ENCODE data around the gene NTSR1. TPM values are rescaled to one million over a fixed set of nuclear protein-coding genes. Genes with fewer than 3 reads are reported as not detected.

The NTSR1 gene
- total and polyA plus RNA-seq, 7 experiments from 2014 or later = 0.11 to 0.78 (median 0.14) TPM; not detected in 3

- ATAC-seq (no peak), DNase-seq (no peak)
- no peaks in the 10 kb centered on the region for H3K9me3 ChIP-seq (ENCODE audit: control insufficient read depth in 2 of 3, low read length in 3 of 3)
- no peaks in the 10 kb centered on the region for H3K4me1 ChIP-seq (ENCODE audit: control insufficient read depth in 2 of 2, insufficient read depth in 2 of 2, low read length in 2 of 2)
- no peak overlapping the region for H3K4me3 Mint-ChIP-seq
- no peak overlapping the region for H3K27ac ChIP-seq (ENCODE audit: low read depth, low read length)
- intact Hi-C loops (cut with micrococcal nuclease) = no loop called here
- H3K27me3 Mint-ChIP-seq = peaks cover 0 to 45% (median 7%) of the 10 kb centered on the region in 5 donors
- CTCF ChIA-PET = interaction anchor here (0.6 kb wide), 1 partner anchor 366 kb away, joined by 4 read pairs; no protein-coding TSS in a partner anchor
- H3K9me3 Mint-ChIP-seq = peaks cover 0 to 6% (median 0%) of the 10 kb centered on the region in 11 donors
- POLR2A ChIA-PET = interaction anchor here (2.0 kb wide), 1 partner anchor 14 kb away, joined by 5 read pairs; no protein-coding TSS in a partner anchor
- H3K4me3 ChIP-seq (ENCODE audit: low read length) = no peak overlapping the region
- no peaks in the 10 kb centered on the region for H3K36me3 Mint-ChIP-seq
- no peaks in the 10 kb centered on the region for H3K27me3 ChIP-seq (ENCODE audit: control insufficient read depth in 2 of 2, insufficient read depth in 2 of 2, low read length in 2 of 2)
- no peak overlapping the region for H3K27ac Mint-ChIP-seq
- peaks cover 0 to 11% (median 0%) of the 10 kb centered on the region in 7 donors for H3K4me1 Mint-ChIP-seq
- no peaks in the 10 kb centered on the region for H3K36me3 ChIP-seq (ENCODE audit: control insufficient read depth in 2 of 3, insufficient read depth in 3 of 3, low read length in 3 of 3)
Measured at GRCh38 chr20:62754122-62754990, 45.7 kb downstream of the NTSR1 start.

GRCh38 chr20:62754991-62755356 is 46.3 kb downstream of the NTSR1 start:
- ChIA-PET POLR2A (no interaction called here), CTCF (no interaction called here)
- H3K27me3 Mint-ChIP-seq = peaks cover 0 to 38% (median 7%) of the 10 kb centered on the region in 5 donors
- H3K27ac Mint-ChIP-seq = no peak overlapping the region
- Histone ChIP-seq H3K4me1 (ENCODE audit: control insufficient read depth in 2 of 2, insufficient read depth in 2 of 2, low read length in 2 of 2) (no peaks in the 10 kb centered on the region), H3K9me3 (ENCODE audit: control insufficient read depth in 2 of 3, low read length in 3 of 3) (no peaks in the 10 kb centered on the region), H3K36me3 (ENCODE audit: control insufficient read depth in 2 of 3, insufficient read depth in 3 of 3, low read length in 3 of 3) (no peaks in the 10 kb centered on the region), H3K27ac (ENCODE audit: low read depth, low read length) (no peak overlapping the region), H3K27me3 (ENCODE audit: control insufficient read depth in 2 of 2, insufficient read depth in 2 of 2, low read length in 2 of 2) (no peaks in the 10 kb centered on the region), H3K4me3 (ENCODE audit: low read length) (no peak overlapping the region)
- no peaks in the 10 kb centered on the region for H3K36me3 Mint-ChIP-seq
- H3K9me3 Mint-ChIP-seq = peaks cover 0 to 6% (median 0%) of the 10 kb centered on the region in 11 donors
- no peak overlapping the region for H3K4me3 Mint-ChIP-seq
- intact Hi-C loops (cut with micrococcal nuclease) = no loop called here
- DNase-seq (no peak), ATAC-seq (no peak)
- peaks cover 0 to 11% (median 0%) of the 10 kb centered on the region in 7 donors for H3K4me1 Mint-ChIP-seq

- intact Hi-C loops (cut with micrococcal nuclease) = no loop called here
- POLR2A ChIA-PET = no interaction called here
- H3K4me3 Mint-ChIP-seq = peak overlapping the region in 1 of 10 donors; percentile 23
- no peaks in the 10 kb centered on the region for H3K36me3 Mint-ChIP-seq
- Histone ChIP-seq H3K27me3 (ENCODE audit: control insufficient read depth in 2 of 2, insufficient read depth in 2 of 2, low read length in 2 of 2) (no peaks in the 10 kb centered on the region), H3K27ac (ENCODE audit: low read depth, low read length) (no peak overlapping the region), H3K4me3 (ENCODE audit: low read length) (no peak overlapping the region), H3K4me1 (ENCODE audit: control insufficient read depth in 2 of 2, insufficient read depth in 2 of 2, low read length in 2 of 2) (no peaks in the 10 kb centered on the region), H3K9me3 (ENCODE audit: control insufficient read depth in 2 of 3, low read length in 3 of 3) (no peaks in the 10 kb centered on the region), H3K36me3 (ENCODE audit: control insufficient read depth in 2 of 3, insufficient read depth in 3 of 3, low read length in 3 of 3) (no peaks in the 10 kb centered on the region)
- peaks cover 0 to 6% (median 0%) of the 10 kb centered on the region in 11 donors for H3K9me3 Mint-ChIP-seq
- DNase-seq (no peak), ATAC-seq (no peak)
- peaks cover 0 to 11% (median 0%) of the 10 kb centered on the region in 7 donors for H3K4me1 Mint-ChIP-seq
- no peak overlapping the region for H3K27ac Mint-ChIP-seq
- CTCF ChIA-PET = interaction anchor here (0.9 kb wide), 1 partner anchor 35 kb away, joined by 3 read pairs; no protein-coding TSS in a partner anchor
- H3K27me3 Mint-ChIP-seq = peaks cover 0 to 35% (median 4%) of the 10 kb centered on the region in 5 donors
Measured at GRCh38 chr20:62755817-62756724, 47.4 kb downstream of the NTSR1 start.

- ChIA-PET POLR2A (no interaction called here), CTCF (no interaction called here)
- ATAC-seq = no peak
- Mint-ChIP-seq H3K9me3 (peaks cover 0 to 5% (median 0%) of the 10 kb centered on the region in 11 donors), H3K36me3 (no peaks in the 10 kb centered on the region), H3K27ac (peak overlapping the region in 1 of 9 donors; percentile 91), H3K4me3 (no peak overlapping the region), H3K27me3 (peaks cover 0 to 26% (median 4%) of the 10 kb centered on the region in 5 donors), H3K4me1 (peaks cover 0 to 11% (median 0%) of the 10 kb centered on the region in 7 donors)
- intact Hi-C loops (cut with micrococcal nuclease) = no loop called here
- Histone ChIP-seq H3K9me3 (ENCODE audit: control insufficient read depth in 2 of 3, low read length in 3 of 3) (no peaks in the 10 kb centered on the region), H3K4me1 (ENCODE audit: control insufficient read depth in 2 of 2, insufficient read depth in 2 of 2, low read length in 2 of 2) (no peaks in the 10 kb centered on the region), H3K27ac (ENCODE audit: low read depth, low read length) (no peak overlapping the region), H3K4me3 (ENCODE audit: low read length) (no peak overlapping the region), H3K36me3 (ENCODE audit: control insufficient read depth in 2 of 3, insufficient read depth in 3 of 3, low read length in 3 of 3) (no peaks in the 10 kb centered on the region), H3K27me3 (ENCODE audit: control insufficient read depth in 2 of 2, insufficient read depth in 2 of 2, low read length in 2 of 2) (no peaks in the 10 kb centered on the region)
- no peak for DNase-seq
Measured at GRCh38 chr20:62758226-62758912, 49.7 kb downstream of the NTSR1 start.

GRCh38 chr20:62759981-62760431 is 51.4 kb downstream of the NTSR1 start:
- intact Hi-C loops (cut with micrococcal nuclease) = no loop called here
- H3K36me3 Mint-ChIP-seq = no peaks in the 10 kb centered on the region
- Histone ChIP-seq H3K4me1 (ENCODE audit: control insufficient read depth in 2 of 2, insufficient read depth in 2 of 2, low read length in 2 of 2) (no peaks in the 10 kb centered on the region), H3K9me3 (ENCODE audit: control insufficient read depth in 2 of 3, low read length in 3 of 3) (no peaks in the 10 kb centered on the region), H3K4me3 (ENCODE audit: low read length) (no peak overlapping the region), H3K27ac (ENCODE audit: low read depth, low read length) (no peak overlapping the region), H3K27me3 (ENCODE audit: control insufficient read depth in 2 of 2, insufficient read depth in 2 of 2, low read length in 2 of 2) (no peaks in the 10 kb centered on the region), H3K36me3 (ENCODE audit: control insufficient read depth in 2 of 3, insufficient read depth in 3 of 3, low read length in 3 of 3) (no peaks in the 10 kb centered on the region)
- no peak overlapping the region for H3K4me3 Mint-ChIP-seq
- no peak for DNase-seq
- peak overlapping the region in 1 of 9 donors; percentile 54 for H3K27ac Mint-ChIP-seq
- peaks cover 0 to 11% (median 0%) of the 10 kb centered on the region in 7 donors for H3K4me1 Mint-ChIP-seq
- CTCF ChIA-PET = no interaction called here
- peaks cover 0 to 22% (median 4%) of the 10 kb centered on the region in 5 donors for H3K27me3 Mint-ChIP-seq
- ATAC-seq = peak; percentile 68
- POLR2A ChIA-PET = no interaction called here
- H3K9me3 Mint-ChIP-seq = peaks cover 0 to 4% (median 0%) of the 10 kb centered on the region in 11 donors

GRCh38 chr20:62760471-62760855 is 51.8 kb downstream of the NTSR1 start:
- Mint-ChIP-seq H3K9me3 (peaks cover 0 to 4% (median 0%) of the 10 kb centered on the region in 11 donors), H3K4me1 (peaks cover 0 to 11% (median 0%) of the 10 kb centered on the region in 7 donors), H3K36me3 (no peaks in the 10 kb centered on the region), H3K27me3 (peaks cover 0 to 22% (median 4%) of the 10 kb centered on the region in 5 donors), H3K4me3 (no peak overlapping the region), H3K27ac (no peak overlapping the region)
- Histone ChIP-seq H3K27ac (ENCODE audit: low read depth, low read length) (no peak overlapping the region), H3K9me3 (ENCODE audit: control insufficient read depth in 2 of 3, low read length in 3 of 3) (no peaks in the 10 kb centered on the region), H3K27me3 (ENCODE audit: control insufficient read depth in 2 of 2, insufficient read depth in 2 of 2, low read length in 2 of 2) (no peaks in the 10 kb centered on the region), H3K4me1 (ENCODE audit: control insufficient read depth in 2 of 2, insufficient read depth in 2 of 2, low read length in 2 of 2) (no peaks in the 10 kb centered on the region), H3K36me3 (ENCODE audit: control insufficient read depth in 2 of 3, insufficient read depth in 3 of 3, low read length in 3 of 3) (no peaks in the 10 kb centered on the region), H3K4me3 (ENCODE audit: low read length) (no peak overlapping the region)
- ATAC-seq = no peak
- no peak for DNase-seq
- CTCF ChIA-PET = no interaction called here
- POLR2A ChIA-PET = no interaction called here
- intact Hi-C loops (cut with micrococcal nuclease) = no loop called here

Data from naive thymus-derived CD4-positive, alpha-beta T cell (primary cell).